ENCODE measurements around the gene MCC. TPM values are rescaled to one million over a fixed set of nuclear protein-coding genes. Genes with fewer than 3 reads are reported as not detected.

MCC gene
- total and polyA plus RNA-seq, 12 donors, result 4.2 to 34.1 (median 25.2) TPM

DNA sequence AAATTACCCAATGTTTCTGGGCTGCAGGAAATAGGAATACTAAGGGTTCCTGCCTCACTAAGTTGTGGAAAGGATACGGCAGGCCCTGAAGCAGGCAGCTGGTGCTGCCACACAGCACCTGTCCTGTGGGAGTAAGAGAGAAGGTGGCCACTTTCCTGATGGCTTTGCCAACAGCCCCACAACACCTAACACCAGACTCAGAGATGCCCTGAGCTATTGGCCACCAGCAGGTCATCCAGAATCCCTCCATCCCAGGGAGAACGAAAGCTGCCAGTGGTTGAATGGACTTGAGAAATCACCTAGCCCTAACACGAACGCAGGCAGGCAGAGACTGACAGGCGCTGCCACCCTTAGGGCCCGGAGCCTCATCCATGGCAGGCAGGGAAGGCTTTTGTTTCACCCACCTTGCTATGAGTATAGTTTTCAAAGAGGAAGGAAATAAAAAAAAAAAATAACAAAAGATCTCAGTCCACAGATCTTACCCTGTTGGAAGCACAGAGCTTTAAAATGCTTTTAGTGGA is 429.5 kb downstream of the MCC start:
- peaks cover 0 to 46% (median 28%) of the 10 kb centered on the region in 9 donors for H3K4me1 ChIP-seq
- WGBS, 2 donors, result 65 to 68% methylated on average over 6 of the region's 6 CpGs
- intact Hi-C loops (cut with DNase I), result no loop called here
- no peaks in the 10 kb centered on the region for H3K27me3 ChIP-seq
- ATAC-seq (peak in 3 of 8 donors; percentile 4 to 41 (median 9)), DNase-seq (no peak)
- no peaks in the 10 kb centered on the region for H3K9me3 ChIP-seq
- H3K4me3 ChIP-seq, result no peak overlapping the region
- peak overlapping the region in 6 of 10 donors; percentile 2 to 60 (median 36) for H3K27ac ChIP-seq
- TF ChIP-seq, protein P1, sequence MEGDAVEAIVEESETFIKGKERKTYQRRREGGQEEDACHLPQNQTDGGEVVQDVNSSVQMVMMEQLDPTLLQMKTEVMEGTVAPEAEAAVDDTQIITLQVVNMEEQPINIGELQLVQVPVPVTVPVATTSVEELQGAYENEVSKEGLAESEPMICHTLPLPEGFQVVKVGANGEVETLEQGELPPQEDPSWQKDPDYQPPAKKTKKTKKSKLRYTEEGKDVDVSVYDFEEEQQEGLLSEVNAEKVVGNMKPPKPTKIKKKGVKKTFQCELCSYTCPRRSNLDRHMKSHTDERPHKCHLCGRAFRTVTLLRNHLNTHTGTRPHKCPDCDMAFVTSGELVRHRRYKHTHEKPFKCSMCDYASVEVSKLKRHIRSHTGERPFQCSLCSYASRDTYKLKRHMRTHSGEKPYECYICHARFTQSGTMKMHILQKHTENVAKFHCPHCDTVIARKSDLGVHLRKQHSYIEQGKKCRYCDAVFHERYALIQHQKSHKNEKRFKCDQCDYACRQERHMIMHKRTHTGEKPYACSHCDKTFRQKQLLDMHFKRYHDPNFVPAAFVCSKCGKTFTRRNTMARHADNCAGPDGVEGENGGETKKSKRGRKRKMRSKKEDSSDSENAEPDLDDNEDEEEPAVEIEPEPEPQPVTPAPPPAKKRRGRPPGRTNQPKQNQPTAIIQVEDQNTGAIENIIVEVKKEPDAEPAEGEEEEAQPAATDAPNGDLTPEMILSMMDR (IDR thresholded peaks at IDR 0.05), result no peak
- H3K36me3 ChIP-seq, result peaks cover 0 to 87% (median 12%) of the 10 kb centered on the region in 9 donors

DNA sequence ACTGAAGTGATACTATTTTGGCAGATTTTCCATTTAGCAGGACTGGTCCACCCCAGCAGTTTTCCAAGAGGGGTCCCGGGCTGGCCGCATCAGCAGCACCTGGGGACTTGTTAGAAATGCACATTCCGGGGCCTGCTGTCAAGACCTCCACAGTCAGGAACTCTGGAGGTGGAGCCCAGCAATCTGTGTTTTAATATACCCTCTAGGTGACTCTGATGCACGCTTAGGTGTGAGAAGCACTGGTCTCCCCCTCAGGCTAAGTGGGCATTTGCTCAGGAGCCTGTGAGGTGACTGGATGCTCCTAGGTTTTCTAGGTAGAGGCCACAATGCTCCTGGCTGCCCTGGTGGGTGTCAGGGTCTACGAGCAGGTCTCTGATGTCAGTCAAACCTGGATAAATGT is 430.0 kb downstream of the MCC start:
- no peak for DNase-seq
- Histone ChIP-seq H3K4me3 (no peak overlapping the region), H3K27me3 (no peaks in the 10 kb centered on the region), H3K36me3 (peaks cover 0 to 87% (median 12%) of the 10 kb centered on the region in 9 donors), H3K4me1 (peaks cover 0 to 44% (median 24%) of the 10 kb centered on the region in 9 donors), H3K9me3 (no peaks in the 10 kb centered on the region), H3K27ac (peak overlapping the region in 3 of 10 donors; percentile 5 to 60 (median 30))
- intact Hi-C loops (cut with DNase I), result no loop called here
- ATAC-seq, result peak in 1 of 8 donors; percentile 6
- 88 to 90% methylated on average over 5 of the region's 5 CpGs for WGBS, 2 donors
- TF ChIP-seq, protein P1 (IDR thresholded peaks at IDR 0.05), result no peak

DNA sequence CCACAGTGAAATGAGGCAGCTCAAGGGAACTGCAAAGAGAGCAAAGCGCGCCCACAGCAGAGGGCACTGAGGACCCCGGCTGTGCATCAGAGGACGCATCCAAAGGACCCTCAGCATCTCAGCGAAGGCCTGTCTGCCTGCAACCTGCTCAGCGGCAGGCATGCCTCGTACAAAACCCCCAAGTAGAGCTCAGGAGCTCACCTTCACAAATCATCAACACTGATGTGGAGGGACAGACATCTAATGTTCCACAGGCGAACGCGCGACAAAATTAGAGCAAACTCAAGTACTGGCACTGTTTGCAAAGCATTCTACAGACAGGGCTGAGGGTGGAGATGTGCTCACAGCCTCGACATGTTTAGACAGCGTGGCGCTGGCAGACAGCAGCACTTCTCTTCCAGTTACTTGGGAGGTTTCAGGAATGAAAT is 430.7 kb downstream of the MCC start:
- no peaks in the 10 kb centered on the region for H3K27me3 ChIP-seq
- ATAC-seq, result peak in 2 of 8 donors; percentile 25 to 69
- WGBS, 2 donors, result 64 to 81% methylated on average over 14 of the region's 14 CpGs
- no peak for DNase-seq
- no peak overlapping the region for H3K27ac ChIP-seq
- intact Hi-C loops (cut with DNase I), result no loop called here
- H3K4me3 ChIP-seq, result no peak overlapping the region
- peaks cover 0 to 87% (median 9%) of the 10 kb centered on the region in 9 donors for H3K36me3 ChIP-seq
- H3K4me1 ChIP-seq, result peaks cover 2 to 46% (median 25%) of the 10 kb centered on the region in 9 donors
- no peaks in the 10 kb centered on the region for H3K9me3 ChIP-seq
- TF ChIP-seq, protein P1 (IDR thresholded peaks at IDR 0.05), result peak in 2 of 9 donors; percentile 24 to 25

DNA sequence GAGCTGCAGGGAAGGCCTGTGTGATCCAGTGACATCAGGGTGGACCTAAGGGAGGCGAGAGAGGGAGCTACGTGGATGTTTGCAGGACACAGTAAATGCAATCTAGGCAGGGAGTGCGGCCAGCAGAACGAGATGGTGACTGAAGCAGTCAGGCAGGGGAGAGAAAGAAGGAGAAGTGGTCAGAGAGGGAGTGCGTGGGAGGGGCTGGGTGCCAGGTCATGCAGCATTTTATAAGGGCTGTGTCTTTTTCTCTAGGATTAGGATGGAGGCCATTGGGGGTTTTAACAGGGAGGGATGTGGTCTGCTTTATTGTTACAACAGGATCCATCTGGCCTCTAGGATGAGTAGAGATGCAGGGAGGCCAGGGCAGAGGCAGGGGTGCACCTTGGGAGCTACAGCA is 431.3 kb downstream of the MCC start:
- WGBS, 2 donors, result 86% methylated on average over 5 of the region's 5 CpGs
- Histone ChIP-seq H3K4me1 (peaks cover 0 to 46% (median 31%) of the 10 kb centered on the region in 9 donors), H3K27me3 (no peaks in the 10 kb centered on the region), H3K36me3 (peaks cover 0 to 84% (median 7%) of the 10 kb centered on the region in 9 donors), H3K4me3 (no peak overlapping the region), H3K9me3 (no peaks in the 10 kb centered on the region), H3K27ac (no peak overlapping the region)
- TF ChIP-seq, protein P1 (IDR thresholded peaks at IDR 0.05), result no peak
- intact Hi-C loops (cut with DNase I), result no loop called here
- no peak for ATAC-seq
- DNase-seq, result no peak

Measured in heart right ventricle (tissue), 16 donors.